Measurements from ENCODE around the gene HACE1.

HACE1 gene

GRCh38 chr6:104728448-104728847 is 131.3 kb downstream of the HACE1 start:
- no peak overlapping the region for H3K4me3 ChIP-seq (ENCODE audit: low read length)
- no peaks in the 10 kb centered on the region for H3K4me1 ChIP-seq (ENCODE audit: control insufficient read depth, insufficient read depth, low read length)
- H3K27me3 ChIP-seq (replicated peaks; ENCODE audit: control insufficient read depth, insufficient read depth, low read length), result no peaks in the 10 kb centered on the region
- peak; percentile 4 for DNase-seq (ENCODE audit: low read depth)
- H3K9ac ChIP-seq (ENCODE audit: low read length), result no peak overlapping the region
- no peaks in the 10 kb centered on the region for H3K36me3 ChIP-seq (ENCODE audit: control insufficient read depth, insufficient read depth, low read length, severe bottlenecking)
- H3K9me3 ChIP-seq (ENCODE audit: control insufficient read depth, low read length), result no peaks in the 10 kb centered on the region

GRCh38 chr6:104718672-104719071 is 141.0 kb downstream of the HACE1 start:
- H3K27me3 ChIP-seq (replicated peaks; ENCODE audit: control insufficient read depth, insufficient read depth, low read length), result no peaks in the 10 kb centered on the region
- H3K9ac ChIP-seq (ENCODE audit: low read length), result no peak overlapping the region
- no peaks in the 10 kb centered on the region for H3K9me3 ChIP-seq (ENCODE audit: control insufficient read depth, low read length)
- no peak overlapping the region for H3K4me3 ChIP-seq (ENCODE audit: low read length)
- H3K36me3 ChIP-seq (ENCODE audit: control insufficient read depth, insufficient read depth, low read length, severe bottlenecking), result no peaks in the 10 kb centered on the region
- H3K4me1 ChIP-seq (ENCODE audit: control insufficient read depth, insufficient read depth, low read length), result peaks cover 10% of the 10 kb centered on the region
- no peak for DNase-seq (ENCODE audit: low read depth)

DNA sequence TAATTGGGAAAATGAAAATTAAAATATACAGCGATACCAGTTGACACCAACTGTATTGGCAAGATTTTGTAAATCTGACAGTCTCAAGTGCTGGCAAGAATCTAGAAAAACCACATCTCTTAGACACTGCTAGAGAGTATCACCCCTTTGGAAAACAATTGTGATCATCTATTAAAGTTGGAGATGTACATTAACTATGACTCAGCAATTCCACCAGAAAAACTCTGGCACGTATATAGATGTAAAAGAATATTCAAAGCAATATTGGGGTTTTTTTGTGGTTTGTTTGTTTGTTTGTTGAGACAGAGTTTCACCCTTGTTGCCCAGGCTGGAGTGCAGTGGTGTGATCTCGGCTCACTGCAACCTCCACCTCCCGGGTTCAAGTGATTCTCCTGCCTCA is 142.9 kb downstream of the HACE1 start:
- no peaks in the 10 kb centered on the region for H3K27me3 ChIP-seq (replicated peaks; ENCODE audit: control insufficient read depth, insufficient read depth, low read length)
- no peak overlapping the region for H3K4me3 ChIP-seq (ENCODE audit: low read length)
- H3K36me3 ChIP-seq (ENCODE audit: control insufficient read depth, insufficient read depth, low read length, severe bottlenecking), result no peaks in the 10 kb centered on the region
- no peak overlapping the region for H3K9ac ChIP-seq (ENCODE audit: low read length)
- H3K9me3 ChIP-seq (ENCODE audit: control insufficient read depth, low read length), result no peaks in the 10 kb centered on the region
- no peak for DNase-seq (ENCODE audit: low read depth)
- peaks cover 10% of the 10 kb centered on the region for H3K4me1 ChIP-seq (ENCODE audit: control insufficient read depth, insufficient read depth, low read length)

DNA sequence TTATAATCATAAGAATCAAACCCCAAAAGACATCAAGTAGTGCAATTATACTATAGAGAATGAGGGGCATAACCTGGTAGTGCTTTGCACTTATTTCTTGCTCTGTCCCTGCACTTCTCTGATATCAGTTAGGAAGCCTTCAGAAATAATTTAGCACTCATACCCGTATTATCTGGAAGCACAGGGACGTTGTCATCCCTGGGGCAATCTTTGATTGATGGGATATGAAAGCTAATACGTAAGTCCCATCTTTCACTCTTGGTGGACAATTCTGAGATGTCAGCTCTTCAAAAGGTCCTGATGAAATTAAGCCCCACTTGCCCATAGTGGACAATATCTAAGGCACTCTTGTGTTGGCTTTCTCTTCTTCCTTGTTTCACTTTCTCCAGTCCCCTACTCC is 144.9 kb downstream of the HACE1 start:
- no peak overlapping the region for H3K4me3 ChIP-seq (ENCODE audit: low read length)
- no peak for DNase-seq (ENCODE audit: low read depth)

DNA sequence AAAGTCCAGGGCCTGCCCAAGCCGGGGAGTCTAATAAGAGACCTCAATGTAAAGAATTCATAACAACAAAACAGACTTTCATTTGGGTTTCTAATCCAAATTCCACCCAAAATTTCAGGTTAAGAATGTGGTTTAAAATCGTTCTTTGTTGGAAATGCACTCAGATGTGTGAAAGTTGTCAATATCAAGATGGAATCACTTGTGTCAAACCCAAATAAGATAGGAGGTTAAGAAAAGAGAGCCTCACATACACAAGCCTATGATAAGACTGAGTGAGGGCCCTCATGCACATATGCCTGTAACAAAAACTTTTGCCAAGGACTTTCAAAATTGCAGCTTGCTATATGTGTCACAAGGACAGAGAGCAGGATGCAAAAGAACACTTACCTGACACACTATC is 145.7 kb downstream of the HACE1 start:
- Histone ChIP-seq H3K4me3 (ENCODE audit: low read length) (no peak overlapping the region), H3K36me3 (ENCODE audit: control insufficient read depth, insufficient read depth, low read length, severe bottlenecking) (no peaks in the 10 kb centered on the region), H3K9me3 (ENCODE audit: control insufficient read depth, low read length) (no peaks in the 10 kb centered on the region), H3K27me3 (replicated peaks; ENCODE audit: control insufficient read depth, insufficient read depth, low read length) (no peaks in the 10 kb centered on the region), H3K4me1 (ENCODE audit: control insufficient read depth, insufficient read depth, low read length) (peaks cover 16% of the 10 kb centered on the region), H3K9ac (ENCODE audit: low read length) (no peak overlapping the region)
- DNase-seq (ENCODE audit: low read depth), result no peak

More for the DNA sequence above, 144.9 kb downstream of the HACE1 start:
- Histone ChIP-seq H3K9ac (ENCODE audit: low read length) (no peak overlapping the region), H3K4me1 (ENCODE audit: control insufficient read depth, insufficient read depth, low read length) (peaks cover 20% of the 10 kb centered on the region), H3K36me3 (ENCODE audit: control insufficient read depth, insufficient read depth, low read length, severe bottlenecking) (no peaks in the 10 kb centered on the region), H3K9me3 (ENCODE audit: control insufficient read depth, low read length) (no peaks in the 10 kb centered on the region), H3K27me3 (replicated peaks; ENCODE audit: control insufficient read depth, insufficient read depth, low read length) (no peaks in the 10 kb centered on the region)

- DNase-seq (ENCODE audit: low read depth), result peak; percentile 73
- Histone ChIP-seq H3K4me3 (ENCODE audit: low read length) (no peak overlapping the region), H3K9ac (ENCODE audit: low read length) (no peak overlapping the region), H3K27me3 (replicated peaks; ENCODE audit: control insufficient read depth, insufficient read depth, low read length) (no peaks in the 10 kb centered on the region), H3K9me3 (ENCODE audit: control insufficient read depth, low read length) (no peaks in the 10 kb centered on the region), H3K4me1 (ENCODE audit: control insufficient read depth, insufficient read depth, low read length) (peaks cover 10% of the 10 kb centered on the region), H3K36me3 (ENCODE audit: control insufficient read depth, insufficient read depth, low read length, severe bottlenecking) (no peaks in the 10 kb centered on the region)
Measured at GRCh38 chr6:104711371-104711770, 148.3 kb downstream of the HACE1 start.

- no peak overlapping the region for H3K4me3 ChIP-seq (ENCODE audit: low read length)
- peak; percentile 50 for DNase-seq (ENCODE audit: low read depth)
- H3K9ac ChIP-seq (ENCODE audit: low read length), result no peak overlapping the region
- no peaks in the 10 kb centered on the region for H3K36me3 ChIP-seq (ENCODE audit: control insufficient read depth, insufficient read depth, low read length, severe bottlenecking)
- no peaks in the 10 kb centered on the region for H3K9me3 ChIP-seq (ENCODE audit: control insufficient read depth, low read length)
- no peaks in the 10 kb centered on the region for H3K27me3 ChIP-seq (replicated peaks; ENCODE audit: control insufficient read depth, insufficient read depth, low read length)
- peaks cover 10% of the 10 kb centered on the region for H3K4me1 ChIP-seq (ENCODE audit: control insufficient read depth, insufficient read depth, low read length)
Measured at GRCh38 chr6:104710543-104711335, 149.0 kb downstream of the HACE1 start.

DNA sequence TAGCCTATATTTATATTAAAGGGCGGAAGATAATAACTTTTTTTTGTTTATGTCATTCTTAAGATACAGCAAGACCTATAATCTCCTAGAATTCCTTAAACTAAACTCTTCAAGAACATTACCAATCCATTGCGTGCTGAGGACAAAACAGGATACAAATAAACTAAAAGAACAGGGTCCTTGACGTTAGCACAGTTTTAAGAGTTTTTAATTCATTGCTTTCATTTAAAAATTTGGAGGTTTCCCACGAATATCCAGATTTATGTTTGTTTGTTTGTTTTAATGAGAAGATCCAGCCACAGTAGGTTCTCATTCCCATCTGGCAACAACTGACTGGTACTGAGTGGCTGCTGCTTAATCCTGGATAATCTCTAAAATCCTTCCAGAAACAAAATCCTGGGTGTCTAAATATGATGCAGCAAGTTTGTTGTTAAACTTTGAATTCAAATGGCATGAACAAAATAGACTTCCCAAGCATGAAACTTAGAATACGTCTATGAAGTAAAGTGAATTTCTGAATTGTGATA is 153.7 kb downstream of the HACE1 start:
- Histone ChIP-seq H3K27me3 (replicated peaks; ENCODE audit: control insufficient read depth, insufficient read depth, low read length) (no peaks in the 10 kb centered on the region), H3K9ac (ENCODE audit: low read length) (no peak overlapping the region), H3K36me3 (ENCODE audit: control insufficient read depth, insufficient read depth, low read length, severe bottlenecking) (no peaks in the 10 kb centered on the region), H3K4me3 (ENCODE audit: low read length) (no peak overlapping the region), H3K9me3 (ENCODE audit: control insufficient read depth, low read length) (no peaks in the 10 kb centered on the region), H3K4me1 (ENCODE audit: control insufficient read depth, insufficient read depth, low read length) (peaks cover under 1% of the 10 kb centered on the region)
- DNase-seq (ENCODE audit: low read depth), result no peak

DNA sequence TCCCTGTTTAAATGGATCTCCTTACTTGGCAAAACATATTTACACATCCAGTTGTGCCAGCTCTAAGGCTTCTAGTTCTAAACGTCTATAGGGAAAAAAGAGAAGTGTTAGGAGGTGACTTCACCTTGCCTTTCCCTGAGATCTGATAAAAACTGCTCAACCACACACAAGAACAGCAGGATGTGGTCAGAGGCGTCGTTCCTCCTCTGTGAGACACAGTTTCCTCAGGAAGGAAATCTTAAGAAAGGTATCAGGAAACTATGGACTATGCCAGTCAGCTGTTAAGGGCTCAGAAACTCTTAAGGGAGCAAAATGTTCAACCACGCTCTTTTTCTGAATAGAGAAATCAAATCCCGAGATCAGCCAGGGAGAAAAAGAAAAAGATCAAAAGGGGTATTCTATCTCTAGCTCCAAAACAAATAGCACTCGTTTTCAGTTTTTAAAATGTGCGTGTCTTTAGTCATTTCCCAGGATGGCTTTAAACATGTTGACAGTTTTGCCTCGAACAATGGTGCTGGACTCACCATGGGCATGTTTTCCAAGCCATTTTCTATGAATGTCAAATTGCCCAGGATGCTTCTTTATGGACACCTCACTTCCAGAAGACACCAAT is 154.5 kb downstream of the HACE1 start:
- DNase-seq (ENCODE audit: low read depth), result no peak
- Histone ChIP-seq H3K36me3 (ENCODE audit: control insufficient read depth, insufficient read depth, low read length, severe bottlenecking) (no peaks in the 10 kb centered on the region), H3K9me3 (ENCODE audit: control insufficient read depth, low read length) (no peaks in the 10 kb centered on the region)

DNA sequence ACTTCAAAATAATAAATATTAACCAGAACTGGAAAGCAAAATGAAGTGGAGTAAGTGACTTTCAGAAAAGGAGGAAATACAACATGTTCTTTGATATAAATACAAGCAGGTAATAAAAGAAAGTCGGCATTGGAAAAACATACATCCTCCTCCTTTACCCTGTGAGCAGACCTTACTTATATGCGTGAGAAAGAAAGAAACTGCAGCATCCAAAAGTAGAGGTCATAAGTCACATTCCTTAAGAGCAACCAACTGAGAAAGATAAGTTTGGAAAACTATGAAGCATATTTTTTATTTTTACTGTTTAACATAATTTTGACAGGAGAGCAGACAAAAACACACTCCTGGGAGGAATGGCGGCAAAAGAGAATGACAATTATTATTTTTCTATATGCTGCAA is 155.5 kb downstream of the HACE1 start:
- no peak overlapping the region for H3K4me3 ChIP-seq (ENCODE audit: low read length)
- no peak for DNase-seq (ENCODE audit: low read depth)
- no peaks in the 10 kb centered on the region for H3K4me1 ChIP-seq (ENCODE audit: control insufficient read depth, insufficient read depth, low read length)
- no peak overlapping the region for H3K9ac ChIP-seq (ENCODE audit: low read length)
- no peaks in the 10 kb centered on the region for H3K36me3 ChIP-seq (ENCODE audit: control insufficient read depth, insufficient read depth, low read length, severe bottlenecking)
- no peaks in the 10 kb centered on the region for H3K27me3 ChIP-seq (replicated peaks; ENCODE audit: control insufficient read depth, insufficient read depth, low read length)
- no peaks in the 10 kb centered on the region for H3K9me3 ChIP-seq (ENCODE audit: control insufficient read depth, low read length)

More for the DNA sequence above, 154.5 kb downstream of the HACE1 start:
- Histone ChIP-seq H3K4me1 (ENCODE audit: control insufficient read depth, insufficient read depth, low read length) (no peaks in the 10 kb centered on the region), H3K4me3 (ENCODE audit: low read length) (no peak overlapping the region), H3K27me3 (replicated peaks; ENCODE audit: control insufficient read depth, insufficient read depth, low read length) (no peaks in the 10 kb centered on the region), H3K9ac (ENCODE audit: low read length) (no peak overlapping the region)

DNA sequence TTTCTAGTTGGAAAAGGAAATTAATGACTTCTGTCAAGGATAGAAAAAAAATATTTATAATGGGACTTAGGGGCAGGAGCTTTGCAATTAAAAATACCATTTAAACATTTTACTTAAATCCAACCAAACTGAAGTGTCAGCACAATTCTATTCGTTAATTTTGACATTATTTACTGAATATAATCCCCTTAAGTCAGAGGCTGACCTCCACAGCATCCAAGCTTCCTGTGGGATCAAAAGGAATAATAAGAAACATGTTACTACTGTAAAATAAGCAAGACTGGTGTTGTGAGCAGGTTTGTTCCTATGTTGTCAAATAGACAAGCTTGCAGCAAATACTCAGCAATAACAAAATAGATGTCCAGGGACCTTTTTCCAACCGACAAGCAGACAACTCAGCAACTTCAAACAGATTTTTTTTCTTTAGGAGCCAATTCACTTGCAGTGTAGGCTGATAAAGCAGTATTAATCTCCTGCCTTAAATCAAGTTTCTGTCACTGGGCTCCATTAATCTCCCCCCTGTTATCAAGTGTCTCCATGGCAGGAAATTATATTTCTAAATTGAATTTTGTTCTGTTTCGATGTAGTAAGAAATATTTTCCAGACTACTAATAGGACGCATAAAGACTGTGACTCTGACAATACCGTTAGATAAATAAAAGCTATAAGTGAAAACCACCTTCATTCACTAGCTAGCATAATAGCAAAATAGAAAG is 157.4 kb downstream of the HACE1 start:
- no peaks in the 10 kb centered on the region for H3K36me3 ChIP-seq (ENCODE audit: control insufficient read depth, insufficient read depth, low read length, severe bottlenecking)
- H3K9ac ChIP-seq (ENCODE audit: low read length), result no peak overlapping the region
- H3K27me3 ChIP-seq (replicated peaks; ENCODE audit: control insufficient read depth, insufficient read depth, low read length), result no peaks in the 10 kb centered on the region
- H3K4me1 ChIP-seq (ENCODE audit: control insufficient read depth, insufficient read depth, low read length), result no peaks in the 10 kb centered on the region
- H3K9me3 ChIP-seq (ENCODE audit: control insufficient read depth, low read length), result no peaks in the 10 kb centered on the region
- DNase-seq (ENCODE audit: low read depth), result no peak
- H3K4me3 ChIP-seq (ENCODE audit: low read length), result no peak overlapping the region

Measured in adipocyte (in vitro differentiated cells).